Smooth muscle cell (in vitro differentiated cells): ENCODE measurements around the gene NR1I3. TPM values are rescaled to one million over a fixed set of nuclear protein-coding genes. Genes with fewer than 3 reads are reported as not detected.

ENCODE experiments used
- DNase-seq: peaks from one replicate; lab custom pipeline; 2025; ENCODE audit not compliant: unreplicated experiment; lab: John Stamatoyannopoulos, UW
- H2AFZ ChIP-seq: fragments of 200-600 bp; sonication (generic); 2 replicates; pipeline ENCODE4 v1.6.0; 2016; ENCODE audit warnings: antibody characterized with exemption, low read depth, mild to moderate bottlenecking
- H3F3A ChIP-seq: fragments of 200-600 bp; sonication (generic); 2 replicates; pipeline ENCODE4 v1.6.0; 2017; ENCODE audit warnings: antibody characterized with exemption, low read depth
- H3K27ac ChIP-seq: fragments of 200-600 bp; sonication (generic); 2 replicates; pipeline ENCODE4 v1.5.1; 2016; ENCODE audit warnings: low read depth, mild to moderate bottlenecking
- H3K27me3 ChIP-seq: fragments of 200-600 bp; sonication (generic); 2 replicates; pipeline ENCODE4 v1.6.1; 2016; ENCODE audit warnings: low read depth, mild to moderate bottlenecking
- H3K36me3 ChIP-seq: fragments of 200-600 bp; sonication (generic); 2 replicates; pipeline ENCODE4 v1.5.1; 2016; ENCODE audit warnings: low read depth
- H3K4me1 ChIP-seq: fragments of 200-600 bp; sonication (generic); 2 replicates; pipeline ENCODE4 v1.5.1; 2016; ENCODE audit warnings: low read depth
- H3K4me2 ChIP-seq: fragments of 200-600 bp; sonication (generic); 2 replicates; pipeline ENCODE4 v1.6.0; 2016; ENCODE audit warnings: mild to moderate bottlenecking
- H3K4me3 ChIP-seq: fragments of 200-600 bp; sonication (generic); 2 replicates; pipeline ENCODE4 v1.5.1; 2016; ENCODE audit warnings: mild to moderate bottlenecking
- H3K79me2 ChIP-seq: fragments of 200-600 bp; sonication (generic); 2 replicates; pipeline ENCODE4 v1.6.0; 2016; ENCODE audit warnings: low read depth, mild to moderate bottlenecking
- H3K9ac ChIP-seq: fragments of 200-600 bp; sonication (generic); 2 replicates; pipeline ENCODE4 v1.6.0; 2016; ENCODE audit warnings: low read depth
- H3K9me3 ChIP-seq: fragments of 200-600 bp; sonication (generic); replicated peaks from 2 replicates; pipeline ENCODE4 v1.5.1; 2016; ENCODE audit warnings: low read depth
- H4K20me1 ChIP-seq: fragments of 200-600 bp; sonication (generic); 2 replicates; pipeline ENCODE4 v1.6.0; 2016; ENCODE audit warnings: low read depth
- CTCF ChIP-seq: fragments of 200-600 bp; sonication (generic); IDR thresholded peaks from 2 replicates; pipeline ENCODE4 v1.5.1; 2017; ENCODE audit warnings: borderline replicate concordance, mild to moderate bottlenecking, antibody characterized with exemption; ENCODE audit not compliant: insufficient read depth, poor library complexity, severe bottlenecking
- WGBS: methylation state at CpG from one replicate; pipeline ENCODE4 v1.1.7; 2016; ENCODE audit warnings: low lambda C conversion rate; 5-methylcytosine and 5-hydroxymethylcytosine counted together
- polyA plus RNA-seq: library from polyadenylated mRNA; unstranded; fragments of >200 nt; fragmentation: Nextera tagmentation; extraction: Ambion mirVana; gene quantifications from 2 replicates; pipeline ENCODE4 v1.2.1, GENCODE V29; 2016
- total RNA-seq: library from RNA; depleted of rRNA; stranded (reverse); fragments of >200 nt; gene quantifications from 2 replicates; pipeline ENCODE4 v1.2.3, GENCODE V29; 2014

The NR1I3 gene
- total and polyA plus RNA-seq, 2 experiments from 2014 or later, result 0.90 TPM; not detected in 1

GRCh38 chr1:161185282-161185682 lies 52.7 kb downstream of the NR1I3 start:
- H3K27me3 ChIP-seq, result no peaks in the 10 kb centered on the region
- H3K4me3 ChIP-seq, result no peak overlapping the region
- H3K9ac ChIP-seq, result no peak overlapping the region
- H3F3A ChIP-seq, result no peaks in the 10 kb centered on the region
- H3K4me1 ChIP-seq, result no peaks in the 10 kb centered on the region
- H3K4me2 ChIP-seq, result peak overlapping the region; percentile 53
- H3K36me3 ChIP-seq, result no peaks in the 10 kb centered on the region
- no peaks in the 10 kb centered on the region for H3K79me2 ChIP-seq
- no peak for DNase-seq
- WGBS, result 23% methylated on average over 3 of the region's 3 CpGs
- H3K9me3 ChIP-seq, result no peaks in the 10 kb centered on the region
- no peak overlapping the region for H2AFZ ChIP-seq
- TF ChIP-seq CTCF, result no peak
- H3K27ac ChIP-seq, result peak overlapping the region; percentile 0
- no peaks in the 10 kb centered on the region for H4K20me1 ChIP-seq

GRCh38 chr1:161182214-161182613 lies 55.8 kb downstream of the NR1I3 start:
- Histone ChIP-seq H3K27ac (no peak overlapping the region), H3F3A (no peaks in the 10 kb centered on the region), H2AFZ (no peak overlapping the region), H3K27me3 (no peaks in the 10 kb centered on the region), H3K9me3 (no peaks in the 10 kb centered on the region), H3K4me1 (no peaks in the 10 kb centered on the region), H3K36me3 (no peaks in the 10 kb centered on the region), H3K4me2 (no peak overlapping the region), H3K9ac (no peak overlapping the region), H3K79me2 (no peaks in the 10 kb centered on the region), H3K4me3 (no peak overlapping the region), H4K20me1 (no peaks in the 10 kb centered on the region)
- no peak for TF ChIP-seq CTCF
- no peak for DNase-seq
- 92% methylated on average over 1 of the region's 1 CpG for WGBS

GRCh38 chr1:161180639-161181038 lies 57.4 kb downstream of the NR1I3 start:
- H3K79me2 ChIP-seq, result peaks cover 10% of the 10 kb centered on the region

More at GRCh38 chr1:161180639-161181038, 57.4 kb downstream of the NR1I3 start:
- Histone ChIP-seq H2AFZ (no peak overlapping the region), H3K9me3 (no peaks in the 10 kb centered on the region), H3K27me3 (no peaks in the 10 kb centered on the region), H3K4me2 (no peak overlapping the region), H3K4me1 (peaks cover 7% of the 10 kb centered on the region), H4K20me1 (no peaks in the 10 kb centered on the region), H3K36me3 (no peaks in the 10 kb centered on the region), H3K27ac (no peak overlapping the region), H3F3A (no peaks in the 10 kb centered on the region), H3K4me3 (no peak overlapping the region), H3K9ac (no peak overlapping the region)
- peak; percentile 17 for TF ChIP-seq CTCF
- DNase-seq, result no peak
- 73% methylated on average over 1 of the region's 1 CpG for WGBS
